CD4-positive, alpha-beta T cell treated with Interleukin-4 for 1 hour (primary cell): ENCODE data around the gene DNAJA3.

ENCODE experiments used
- DNase-seq, 2 donors: peaks; one replicate each; pipeline ENCODE4 v3.0.0-alpha.2; 2020 to 2022

The DNAJA3 gene

GRCh38 chr16:4435337-4436067, 9.8 kb downstream of the DNAJA3 start:
- DNase-seq: no peak

- no peak for DNase-seq
These were observed 11.7 kb downstream of the DNAJA3 start for GRCh38 chr16:4437366-4437765.

GRCh38 chr16:4442371-4442770, 16.7 kb downstream of the DNAJA3 start:
- DNase-seq: no peak

- DNase-seq: no peak
These were observed 17.6 kb downstream of the DNAJA3 start for GRCh38 chr16:4443271-4443670.

GRCh38 chr16:4443986-4444385, 18.3 kb downstream of the DNAJA3 start:
- DNase-seq: no peak

- no peak for DNase-seq
These were observed 24.8 kb downstream of the DNAJA3 start for GRCh38 chr16:4450430-4450829.

GRCh38 chr16:4450931-4451519, 25.4 kb downstream of the DNAJA3 start:
- DNase-seq: no peak

GRCh38 chr16:4452674-4453073, 27.0 kb downstream of the DNAJA3 start:
- DNase-seq: no peak

- DNase-seq: no peak
These were observed 29.0 kb downstream of the DNAJA3 start for GRCh38 chr16:4454623-4455022.

GRCh38 chr16:4455081-4455480, 29.4 kb downstream of the DNAJA3 start:
- DNase-seq: no peak

- DNase-seq: no peak
These were observed 30.3 kb downstream of the DNAJA3 start for GRCh38 chr16:4455951-4456350.

- no peak for DNase-seq
These were observed 35.2 kb downstream of the DNAJA3 start for GRCh38 chr16:4460936-4461249.

GRCh38 chr16:4461250-4462085, 35.8 kb downstream of the DNAJA3 start:
- no peak for DNase-seq

- no peak for DNase-seq
These were observed 38.0 kb downstream of the DNAJA3 start for GRCh38 chr16:4463522-4464163.

- DNase-seq: peak; percentile 72 to 79
These were observed 40.5 kb downstream of the DNAJA3 start for GRCh38 chr16:4465977-4466779.

GRCh38 chr16:4467916-4468315, 42.2 kb downstream of the DNAJA3 start:
- no peak for DNase-seq

- DNase-seq: no peak
These were observed 43.3 kb downstream of the DNAJA3 start for GRCh38 chr16:4468972-4469371.

GRCh38 chr16:4471869-4472268, 46.2 kb downstream of the DNAJA3 start:
- DNase-seq: no peak

- no peak for DNase-seq
These were observed 47.2 kb downstream of the DNAJA3 start for GRCh38 chr16:4472880-4473279.

GRCh38 chr16:4474192-4474961, 48.7 kb downstream of the DNAJA3 start, which contains the start of gene NMRAL1:
TSS of gene NMRAL1 (minus strand) at chr16:4474625. CDS start at chr16:4474132, 493 bp downstream.
- DNase-seq: peak; percentile 87 to 91
